GF-D8 (cell line): ENCODE measurements around the gene FRMPD4.

Experiments used
- DNase-seq: peaks from one replicate; lab custom pipeline; 2025; lab: John Stamatoyannopoulos, UW

The FRMPD4 gene

GRCh38 chrX:12210971-12211370, 72.7 kb downstream of the FRMPD4 start:
- no peak for DNase-seq

- no peak for DNase-seq
These were observed 85.4 kb downstream of the FRMPD4 start for GRCh38 chrX:12223650-12224049.

- DNase-seq = no peak
These were observed 86.8 kb downstream of the FRMPD4 start for GRCh38 chrX:12225107-12225506.

- DNase-seq = no peak
These were observed 89.3 kb downstream of the FRMPD4 start for GRCh38 chrX:12227412-12228041.

GRCh38 chrX:12228862-12229261, 90.6 kb downstream of the FRMPD4 start:
- no peak for DNase-seq

GRCh38 chrX:12229986-12230385, 91.7 kb downstream of the FRMPD4 start:
- DNase-seq = no peak

- DNase-seq = no peak
These were observed 96.5 kb downstream of the FRMPD4 start for GRCh38 chrX:12234534-12235329.

- no peak for DNase-seq
These were observed 97.9 kb downstream of the FRMPD4 start for GRCh38 chrX:12236156-12236555.

GRCh38 chrX:12237131-12237530, 98.9 kb downstream of the FRMPD4 start:
- no peak for DNase-seq

GRCh38 chrX:12237771-12238170, 99.5 kb downstream of the FRMPD4 start:
- no peak for DNase-seq

- no peak for DNase-seq
These were observed 101.2 kb downstream of the FRMPD4 start for GRCh38 chrX:12239356-12240082.

GRCh38 chrX:12240491-12240890, 102.2 kb downstream of the FRMPD4 start:
- DNase-seq = no peak

- no peak for DNase-seq
These were observed 102.8 kb downstream of the FRMPD4 start for GRCh38 chrX:12241026-12241425.

GRCh38 chrX:12245650-12246645, 107.7 kb downstream of the FRMPD4 start:
- no peak for DNase-seq

GRCh38 chrX:12249997-12250396, 111.7 kb downstream of the FRMPD4 start:
- no peak for DNase-seq

- no peak for DNase-seq
These were observed 124.9 kb downstream of the FRMPD4 start for GRCh38 chrX:12263211-12263610.

- no peak for DNase-seq
These were observed 131.2 kb downstream of the FRMPD4 start for GRCh38 chrX:12269484-12269883.

- no peak for DNase-seq
These were observed 139.9 kb downstream of the FRMPD4 start for GRCh38 chrX:12278151-12278550.

- no peak for DNase-seq
These were observed 144.7 kb downstream of the FRMPD4 start for GRCh38 chrX:12282991-12283390.

- no peak for DNase-seq
These were observed 154.9 kb downstream of the FRMPD4 start for GRCh38 chrX:12292996-12293765.

GRCh38 chrX:12297353-12297752, 159.1 kb downstream of the FRMPD4 start:
- DNase-seq = no peak
